ENCODE measurements around the gene CLDN25.

The CLDN25 gene

DNA sequence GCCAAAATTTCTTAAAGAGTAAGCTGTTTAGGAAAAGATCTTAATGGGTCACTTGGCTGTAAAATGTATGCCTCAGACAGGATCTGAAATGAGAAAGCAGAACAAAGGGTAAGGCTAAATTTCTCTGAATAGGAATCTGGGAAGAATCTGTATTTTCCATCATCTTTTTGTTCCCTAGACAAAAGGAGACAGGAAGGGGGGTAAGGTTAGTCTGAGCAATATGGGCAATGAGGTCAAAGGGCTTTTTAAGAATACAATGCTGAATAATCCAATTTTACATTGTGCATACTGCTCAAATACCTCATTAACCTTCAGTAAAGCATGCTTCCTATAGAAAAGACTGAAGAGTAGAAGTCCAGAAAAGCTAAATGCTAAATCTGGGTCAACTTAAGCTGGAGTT is 34.6 kb downstream of the CLDN25 start:
- no peak for DNase-seq

DNA sequence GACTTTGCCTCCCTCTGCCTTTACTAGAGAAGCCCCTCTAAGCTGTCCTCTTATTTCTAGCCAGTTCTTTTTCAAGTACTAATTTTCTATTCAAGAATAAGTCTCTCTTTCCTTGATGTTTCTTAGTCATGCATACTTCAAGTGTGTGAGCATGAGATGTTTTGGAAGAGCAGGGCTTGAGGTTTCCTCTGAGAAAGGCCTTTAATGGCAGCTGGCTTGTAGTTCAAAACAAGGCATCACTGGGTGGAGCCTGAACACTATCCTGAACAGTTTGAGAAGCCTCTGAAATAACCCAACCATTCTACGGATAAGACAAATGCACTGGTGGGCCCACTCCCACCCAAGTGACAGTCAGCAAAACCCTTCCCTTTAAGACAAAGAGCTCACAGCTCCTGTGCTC is 37.6 kb downstream of the CLDN25 start:
- no peak for DNase-seq

DNA sequence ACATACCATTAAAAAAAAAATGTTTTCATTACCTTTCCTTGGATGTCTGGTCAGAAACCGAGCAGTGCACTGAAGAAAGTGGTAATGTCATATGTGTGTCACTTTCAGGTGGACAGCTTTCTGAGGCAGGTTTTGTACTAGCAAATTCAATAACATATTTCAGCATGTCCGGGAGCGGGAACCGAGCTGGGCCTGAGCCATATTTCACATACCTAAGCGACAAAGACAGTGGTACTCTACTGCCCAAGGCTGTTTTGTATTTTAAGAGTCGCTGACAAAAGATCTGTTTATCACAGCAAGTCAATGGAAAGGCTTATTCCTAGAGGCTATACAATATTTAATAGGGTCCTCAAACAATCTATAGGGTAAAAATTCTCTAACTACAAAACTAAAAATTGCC is 38.0 kb downstream of the CLDN25 start:
- DNase-seq, result no peak

DNA sequence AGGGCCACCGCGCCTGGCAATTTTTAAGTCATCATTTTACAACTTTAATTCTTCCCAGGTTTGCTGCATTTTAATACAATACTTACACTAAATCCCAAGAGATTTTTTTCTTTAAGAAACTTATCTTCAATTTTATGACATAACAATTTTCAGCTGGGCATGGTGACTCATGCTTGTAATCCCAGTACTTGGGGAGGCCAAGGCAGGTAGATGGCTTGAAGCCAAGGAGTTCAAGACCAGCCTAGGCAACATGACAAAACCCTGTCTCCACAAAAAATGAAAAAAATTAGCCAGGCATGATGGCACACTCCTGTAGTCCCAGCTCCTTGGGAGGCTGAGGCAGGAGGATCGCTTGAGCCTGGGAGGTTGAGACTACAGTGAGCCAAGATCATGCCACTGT is 38.8 kb downstream of the CLDN25 start:
- no peak for DNase-seq

DNA sequence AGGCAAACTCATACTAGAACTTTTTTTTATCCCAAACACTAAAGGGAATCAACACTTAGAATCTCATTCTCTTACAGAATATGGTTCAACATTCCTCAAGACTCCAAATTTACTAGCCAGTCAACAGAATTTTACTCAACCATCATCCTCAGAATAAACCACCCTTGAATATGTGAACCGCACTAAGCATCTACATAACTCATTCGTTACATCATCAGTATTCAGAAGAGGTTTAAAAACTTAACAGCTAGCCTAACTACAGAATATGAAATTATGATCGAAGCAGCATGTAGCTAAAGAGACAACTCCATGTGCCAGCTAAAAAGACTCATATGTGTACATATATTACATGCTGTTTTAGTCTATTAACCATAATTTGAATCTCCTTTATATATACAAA is 47.9 kb downstream of the CLDN25 start:
- no peak for DNase-seq

DNA sequence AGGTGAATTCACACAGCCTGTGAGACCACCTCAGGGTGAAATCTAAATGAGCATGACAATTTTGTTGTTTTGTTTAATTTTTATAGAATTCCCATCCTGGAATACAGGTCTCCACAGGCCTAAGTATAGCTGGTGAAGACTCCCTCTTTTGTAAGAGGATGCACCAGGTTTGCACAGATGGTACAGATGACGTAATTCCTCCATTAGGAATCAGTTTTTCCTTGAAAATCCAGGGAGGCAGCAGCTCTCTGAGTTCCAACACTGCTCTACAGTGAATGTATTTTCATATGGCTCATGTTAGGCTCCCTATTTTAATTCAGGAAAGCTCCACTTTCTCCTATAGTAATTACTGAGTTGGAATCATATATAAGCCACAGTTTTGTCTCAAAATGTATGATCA is 48.6 kb downstream of the CLDN25 start:
- DNase-seq, result no peak

DNA sequence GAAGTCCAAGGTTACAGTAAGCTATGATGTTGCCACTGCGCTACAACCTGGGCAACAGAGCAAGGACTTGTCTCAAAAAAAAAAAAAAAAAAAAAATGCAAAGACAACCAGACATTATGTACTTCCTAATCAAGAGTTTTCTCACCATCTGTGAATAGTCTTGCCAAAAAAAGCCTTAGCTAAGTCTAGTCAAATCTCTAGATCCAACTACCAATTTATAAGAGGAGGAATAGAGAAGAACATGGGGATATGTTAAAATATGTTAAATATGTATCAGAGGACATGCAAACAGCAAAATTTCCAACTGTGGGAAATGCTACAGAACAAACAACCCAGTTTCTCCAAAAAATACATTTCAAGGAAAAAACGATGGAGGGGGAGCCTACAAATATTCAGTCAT is 50.2 kb downstream of the CLDN25 start:
- no peak for DNase-seq

Data from NCI-H1694 (cell line).